Astrocyte of the spinal cord (primary cell): ENCODE data around the gene PRDM15.

Experiments used
- DNase-seq: peaks from one replicate; pipeline ENCODE4 v3.0.0; 2011; ENCODE audit warnings: low read depth, low spot score
- H3K4me3 ChIP-seq: 2 replicates; pipeline ENCODE4 v1.5.1; 2011; ENCODE audit warnings: low read depth, mild to moderate bottlenecking, low read length, moderate library complexity
- CTCF ChIP-seq: IDR thresholded peaks from 2 replicates; pipeline ENCODE4 v1.5.1; 2012; ENCODE audit warnings: low read depth, mild to moderate bottlenecking, low read length, inconsistent platforms
- in situ Hi-C: cut with HindIII; loops from 2 replicates; pipeline ENCODE4 v1.10.0; 2017; ENCODE audit warnings: low sequenced_read_pairs

Gene PRDM15

DNA sequence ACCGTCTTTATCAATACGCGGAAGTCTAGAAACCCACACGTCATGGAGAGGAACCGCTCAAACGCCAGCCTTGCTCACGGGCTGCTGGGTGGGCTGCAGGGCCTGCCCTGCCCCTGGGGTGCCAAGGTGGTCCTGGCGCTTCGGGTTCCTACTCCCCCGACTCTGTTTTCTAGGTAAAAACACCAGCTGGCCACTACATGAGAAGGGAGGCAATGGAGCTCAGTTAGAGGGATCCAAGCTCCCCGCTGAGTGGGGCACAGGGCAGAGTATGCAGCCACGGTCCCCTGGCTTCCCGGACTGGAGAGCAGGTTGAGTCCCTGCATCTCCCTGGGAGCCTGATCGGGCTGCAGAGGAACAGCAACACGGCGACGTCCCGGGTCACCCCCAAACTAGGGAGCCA lies 71.0 kb downstream of the PRDM15 start:
- in situ Hi-C loops, result no loop called here

GRCh38 chr21:41806773-41807172 lies 72.4 kb downstream of the PRDM15 start:
- no peak overlapping the region for H3K4me3 ChIP-seq
- no peak for TF ChIP-seq CTCF
- DNase-seq, result no peak
- in situ Hi-C loops, result no loop called here

More for the DNA sequence above, 71.0 kb downstream of the PRDM15 start:
- no peak for DNase-seq
- no peak overlapping the region for H3K4me3 ChIP-seq
- TF ChIP-seq CTCF, result no peak

DNA sequence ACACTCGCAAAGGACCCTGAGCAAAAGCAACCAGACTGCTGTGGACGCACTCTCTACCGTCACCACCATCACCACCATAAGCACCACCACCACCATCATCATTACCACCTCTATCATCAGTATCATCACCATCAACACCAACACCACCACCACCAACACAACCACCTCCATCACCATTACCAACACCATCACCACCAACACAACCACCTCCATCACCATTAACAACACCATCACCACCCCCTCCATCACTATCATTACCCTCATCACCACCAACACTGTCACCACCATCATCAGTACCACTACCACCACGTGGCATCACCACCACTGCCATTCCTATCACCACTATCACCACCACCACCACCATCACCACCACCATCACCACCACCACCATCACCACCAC lies 73.5 kb downstream of the PRDM15 start:
- no peak for DNase-seq
- no peak overlapping the region for H3K4me3 ChIP-seq
- no peak for TF ChIP-seq CTCF
- in situ Hi-C loops, result no loop called here

GRCh38 chr21:41805038-41805437 lies 74.1 kb downstream of the PRDM15 start:
- TF ChIP-seq CTCF, result no peak
- DNase-seq, result no peak
- in situ Hi-C loops, result no loop called here
- H3K4me3 ChIP-seq, result no peak overlapping the region

DNA sequence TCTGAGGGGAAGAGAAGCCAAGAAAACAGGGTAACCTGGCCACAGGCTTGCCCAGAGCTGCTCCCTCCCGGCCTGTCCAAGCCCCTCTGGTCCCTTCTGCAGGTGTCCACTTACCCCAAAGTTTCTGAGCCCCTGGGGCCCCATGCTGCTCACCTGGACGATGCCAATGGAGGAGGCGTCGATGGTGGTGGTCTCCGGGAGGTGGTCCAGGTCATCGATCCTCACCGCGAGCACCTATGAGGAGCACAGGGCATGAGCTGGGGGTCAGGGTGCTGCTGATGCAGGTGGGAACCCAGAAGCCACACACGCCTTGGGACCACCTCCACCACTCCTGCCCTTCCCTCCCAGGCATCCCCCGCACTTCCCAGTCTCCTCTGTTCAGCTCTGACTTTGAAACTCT lies 74.8 kb downstream of the PRDM15 start:
- TF ChIP-seq CTCF, result no peak
- in situ Hi-C loops, result no loop called here
- no peak overlapping the region for H3K4me3 ChIP-seq
- DNase-seq, result no peak

DNA sequence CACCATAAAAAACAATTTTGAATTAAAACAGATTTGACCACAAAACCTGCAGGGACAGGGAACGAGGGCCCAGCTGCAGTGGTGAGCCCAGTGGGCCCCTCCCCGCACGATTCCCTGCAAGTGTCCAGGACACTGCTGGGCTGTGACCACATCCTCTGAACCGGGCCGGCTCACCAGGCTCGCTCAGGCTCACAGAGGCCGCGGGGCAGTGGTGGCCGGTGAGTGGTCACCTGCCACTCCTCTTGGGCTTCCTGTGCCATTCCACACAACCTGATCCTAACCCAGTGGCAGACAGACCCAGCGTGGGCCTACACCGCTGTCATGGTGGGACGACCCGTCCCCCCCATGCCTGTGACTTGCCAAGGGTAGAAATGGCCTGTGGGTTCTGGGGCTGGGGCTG lies 75.8 kb downstream of the PRDM15 start:
- no peak overlapping the region for H3K4me3 ChIP-seq
- peak; percentile 15 for DNase-seq
- no peak for TF ChIP-seq CTCF
- in situ Hi-C loops, result no loop called here

GRCh38 chr21:41802684-41803083 lies 76.5 kb downstream of the PRDM15 start:
- in situ Hi-C loops, result no loop called here
- H3K4me3 ChIP-seq, result no peak overlapping the region
- DNase-seq, result peak; percentile 4
- no peak for TF ChIP-seq CTCF
